NCI-H82 (cell line): ENCODE data around the gene NRGN.

Experiments
- DNase-seq: peaks from one replicate; lab custom pipeline; 2025; lab: John Stamatoyannopoulos, UW

NRGN gene

GRCh38 chr11:124788521-124788920 lies 48.8 kb downstream of the NRGN start:
- DNase-seq: no peak

GRCh38 chr11:124791626-124792341 lies 52.0 kb downstream of the NRGN start:
- DNase-seq: no peak

- peak; percentile 55 for DNase-seq
Observed at GRCh38 chr11:124793466-124794278, 53.9 kb downstream of the NRGN start.

- no peak for DNase-seq
Observed at GRCh38 chr11:124796312-124796711, 56.6 kb downstream of the NRGN start.
